WTC11 (cell line): Measurements from ENCODE around the gene GLT8D2. TPM values are rescaled to one million over a fixed set of nuclear protein-coding genes. Genes with fewer than 3 reads are reported as not detected.

Experiments
- ATAC-seq: fragments of 200-7000 bp; cut with Tn5 transposase; 2 replicates; pipeline ENCODE4 v1.10.0; 2021; ENCODE audit warnings: mild to moderate bottlenecking, moderate library complexity
- CTCF ChIA-PET: fragments of 300-600 bp; sonication (Branson Sonifier 250); formaldehyde crosslinking; loops from one replicate; lab custom pipeline; 2021; ENCODE audit warnings: antibody characterized with exemption; lab: Charles Lee
- POLR2A ChIA-PET: fragments of 350-600 bp; sonication (Branson Sonifier 250); formaldehyde crosslinking; loops from one replicate; lab custom pipeline; 2021; ENCODE audit warnings: antibody characterized with exemption; lab: Charles Lee
- DNase-seq: peaks from one replicate; pipeline ENCODE4 v3.0.0; 2021; ENCODE audit warnings: low spot score
- H3K27ac Mint-ChIP-seq: 2 replicates; pipeline ENCODE4 v1.8.0; 2021; ENCODE audit warnings: mixed read lengths
- H3K27me3 Mint-ChIP-seq: 2 replicates; pipeline ENCODE4 v1.8.0; 2021; ENCODE audit warnings: low read depth, mild to moderate bottlenecking, moderate library complexity, mixed read lengths
- H3K36me3 Mint-ChIP-seq: 2 replicates; pipeline ENCODE4 v1.8.0; 2021; ENCODE audit warnings: mixed read lengths
- H3K4me1 Mint-ChIP-seq: 2 replicates; pipeline ENCODE4 v1.8.0; 2022; ENCODE audit warnings: mixed read lengths
- H3K4me3 Mint-ChIP-seq: 2 replicates; pipeline ENCODE4 v1.8.0; 2021; ENCODE audit warnings: mild to moderate bottlenecking, moderate library complexity, mixed read lengths
- H3K9me3 Mint-ChIP-seq: 2 replicates; pipeline ENCODE4 v1.8.0; 2021; ENCODE audit warnings: mixed read lengths
- FOXK1 ChIP-seq: sonication (generic); formaldehyde crosslinking; IDR thresholded peaks from 2 replicates; pipeline ENCODE4 v1.8.0; 2022; ENCODE audit warnings: mild to moderate bottlenecking, moderate library complexity, missing genetic modification reagents
- JAZF1 ChIP-seq: fragments of 250-450 bp; sonication (Bioruptor Pico); IDR thresholded peaks from 2 replicates; pipeline ENCODE4 v1.9.0; 2021; ENCODE audit warnings: moderate library complexity, mild to moderate bottlenecking, inconsistent platforms
- MXD4 ChIP-seq: fragments of 250-450 bp; sonication (Bioruptor Pico); IDR thresholded peaks from 2 replicates; pipeline ENCODE4 v1.8.0; 2021; ENCODE audit warnings: mild to moderate bottlenecking, moderate library complexity, borderline replicate concordance
- ZBTB21 ChIP-seq: sonication (generic); formaldehyde crosslinking; IDR thresholded peaks from 2 replicates; pipeline ENCODE4 v1.8.1; 2023; ENCODE audit warnings: mild to moderate bottlenecking, missing genetic modification reagents, borderline replicate concordance
- ZNF138 ChIP-seq: sonication (generic); formaldehyde crosslinking; conservative IDR thresholded peaks from 2 replicates; pipeline ENCODE4 v1.8.1; 2022; ENCODE audit warnings: mild to moderate bottlenecking, moderate library complexity, missing genetic modification reagents
- total RNA-seq: library from RNA; stranded (reverse); gene quantifications from 3 replicates; pipeline ENCODE4 v1.2.3, GENCODE V29; 2021
- TF ChIP-seq, protein P1 (sequence below): sonication (generic); formaldehyde crosslinking; IDR thresholded peaks from 2 replicates; pipeline ENCODE4 v1.8.1; 2023; ENCODE audit warnings: mild to moderate bottlenecking, missing genetic modification reagents, moderate library complexity
- TF ChIP-seq, protein P2 (sequence below): sonication (generic); formaldehyde crosslinking; IDR thresholded peaks from 2 replicates; pipeline ENCODE4 v1.8.1; 2023; ENCODE audit warnings: mild to moderate bottlenecking, missing genetic modification reagents, borderline replicate concordance
- TF ChIP-seq, protein P3 (sequence below): sonication (generic); formaldehyde crosslinking; IDR thresholded peaks from 2 replicates; pipeline ENCODE4 v1.8.1; 2023; ENCODE audit warnings: mild to moderate bottlenecking, moderate library complexity, missing genetic modification reagents
- TF ChIP-seq, protein P4 (sequence below): sonication (generic); formaldehyde crosslinking; IDR thresholded peaks from 2 replicates; pipeline ENCODE4 v1.8.1; 2022; ENCODE audit warnings: mild to moderate bottlenecking, missing genetic modification reagents, moderate library complexity, borderline replicate concordance
- TF ChIP-seq, protein P5 (sequence below): sonication (generic); formaldehyde crosslinking; IDR thresholded peaks from 2 replicates; pipeline ENCODE4 v1.8.1; 2022; ENCODE audit warnings: low read depth, mild to moderate bottlenecking, moderate library complexity, missing genetic modification reagents, borderline replicate concordance
- TF ChIP-seq, protein P6 (sequence below): fragments of 250-450 bp; sonication (Bioruptor Pico); IDR thresholded peaks from 2 replicates; pipeline ENCODE4 v1.9.0; 2021; ENCODE audit warnings: moderate library complexity, mild to moderate bottlenecking, inconsistent platforms, borderline replicate concordance

The GLT8D2 gene
- total RNA-seq, 1 experiment from 2014 or later, result 4.5 TPM

DNA sequence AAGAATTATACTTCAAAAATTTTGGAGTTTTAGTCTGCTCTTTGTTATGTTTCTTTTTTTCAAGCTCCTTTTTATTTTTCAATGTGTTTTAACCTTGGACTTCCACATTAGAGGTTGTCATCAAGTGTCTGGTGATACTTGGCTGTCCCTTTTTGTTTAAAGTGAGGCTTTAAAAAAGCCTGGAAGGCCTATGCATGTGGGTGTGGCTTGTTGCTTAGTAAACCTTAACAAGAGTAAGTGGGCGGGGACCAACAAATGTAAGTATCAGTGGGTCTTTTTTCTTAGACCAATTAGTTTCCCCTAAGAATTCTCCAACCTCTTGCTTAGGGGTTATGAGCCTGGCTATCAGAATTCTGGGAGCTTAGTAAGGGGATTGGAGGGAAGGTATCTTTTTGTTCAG is 40.7 kb upstream of the GLT8D2 start:
- Mint-ChIP-seq H3K27me3 (no peaks in the 10 kb centered on the region), H3K4me3 (no peak overlapping the region), H3K36me3 (no peaks in the 10 kb centered on the region), H3K9me3 (no peaks in the 10 kb centered on the region), H3K27ac (peak overlapping the region; percentile 90), H3K4me1 (peaks cover 10% of the 10 kb centered on the region)
- ChIA-PET POLR2A (interaction anchor here (1.2 kb wide), 1 partner anchor 47 kb away, joined by 3 read pairs; the partner anchor contains the start of gene NFYB), CTCF (interaction anchor here (0.8 kb wide), 1 partner anchor 19 kb away, joined by 3 read pairs; no protein-coding TSS in a partner anchor)
- DNase-seq (no peak), ATAC-seq (peak; percentile 76)
- TF ChIP-seq, protein P1, sequence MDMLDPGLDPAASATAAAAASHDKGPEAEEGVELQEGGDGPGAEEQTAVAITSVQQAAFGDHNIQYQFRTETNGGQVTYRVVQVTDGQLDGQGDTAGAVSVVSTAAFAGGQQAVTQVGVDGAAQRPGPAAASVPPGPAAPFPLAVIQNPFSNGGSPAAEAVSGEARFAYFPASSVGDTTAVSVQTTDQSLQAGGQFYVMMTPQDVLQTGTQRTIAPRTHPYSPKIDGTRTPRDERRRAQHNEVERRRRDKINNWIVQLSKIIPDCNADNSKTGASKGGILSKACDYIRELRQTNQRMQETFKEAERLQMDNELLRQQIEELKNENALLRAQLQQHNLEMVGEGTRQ (CRISPR knock-in tag), result no peak
- TF ChIP-seq, protein P2, sequence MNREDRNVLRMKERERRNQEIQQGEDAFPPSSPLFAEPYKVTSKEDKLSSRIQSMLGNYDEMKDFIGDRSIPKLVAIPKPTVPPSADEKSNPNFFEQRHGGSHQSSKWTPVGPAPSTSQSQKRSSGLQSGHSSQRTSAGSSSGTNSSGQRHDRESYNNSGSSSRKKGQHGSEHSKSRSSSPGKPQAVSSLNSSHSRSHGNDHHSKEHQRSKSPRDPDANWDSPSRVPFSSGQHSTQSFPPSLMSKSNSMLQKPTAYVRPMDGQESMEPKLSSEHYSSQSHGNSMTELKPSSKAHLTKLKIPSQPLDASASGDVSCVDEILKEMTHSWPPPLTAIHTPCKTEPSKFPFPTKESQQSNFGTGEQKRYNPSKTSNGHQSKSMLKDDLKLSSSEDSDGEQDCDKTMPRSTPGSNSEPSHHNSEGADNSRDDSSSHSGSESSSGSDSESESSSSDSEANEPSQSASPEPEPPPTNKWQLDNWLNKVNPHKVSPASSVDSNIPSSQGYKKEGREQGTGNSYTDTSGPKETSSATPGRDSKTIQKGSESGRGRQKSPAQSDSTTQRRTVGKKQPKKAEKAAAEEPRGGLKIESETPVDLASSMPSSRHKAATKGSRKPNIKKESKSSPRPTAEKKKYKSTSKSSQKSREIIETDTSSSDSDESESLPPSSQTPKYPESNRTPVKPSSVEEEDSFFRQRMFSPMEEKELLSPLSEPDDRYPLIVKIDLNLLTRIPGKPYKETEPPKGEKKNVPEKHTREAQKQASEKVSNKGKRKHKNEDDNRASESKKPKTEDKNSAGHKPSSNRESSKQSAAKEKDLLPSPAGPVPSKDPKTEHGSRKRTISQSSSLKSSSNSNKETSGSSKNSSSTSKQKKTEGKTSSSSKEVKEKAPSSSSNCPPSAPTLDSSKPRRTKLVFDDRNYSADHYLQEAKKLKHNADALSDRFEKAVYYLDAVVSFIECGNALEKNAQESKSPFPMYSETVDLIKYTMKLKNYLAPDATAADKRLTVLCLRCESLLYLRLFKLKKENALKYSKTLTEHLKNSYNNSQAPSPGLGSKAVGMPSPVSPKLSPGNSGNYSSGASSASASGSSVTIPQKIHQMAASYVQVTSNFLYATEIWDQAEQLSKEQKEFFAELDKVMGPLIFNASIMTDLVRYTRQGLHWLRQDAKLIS (CRISPR knock-in tag), result no peak

DNA sequence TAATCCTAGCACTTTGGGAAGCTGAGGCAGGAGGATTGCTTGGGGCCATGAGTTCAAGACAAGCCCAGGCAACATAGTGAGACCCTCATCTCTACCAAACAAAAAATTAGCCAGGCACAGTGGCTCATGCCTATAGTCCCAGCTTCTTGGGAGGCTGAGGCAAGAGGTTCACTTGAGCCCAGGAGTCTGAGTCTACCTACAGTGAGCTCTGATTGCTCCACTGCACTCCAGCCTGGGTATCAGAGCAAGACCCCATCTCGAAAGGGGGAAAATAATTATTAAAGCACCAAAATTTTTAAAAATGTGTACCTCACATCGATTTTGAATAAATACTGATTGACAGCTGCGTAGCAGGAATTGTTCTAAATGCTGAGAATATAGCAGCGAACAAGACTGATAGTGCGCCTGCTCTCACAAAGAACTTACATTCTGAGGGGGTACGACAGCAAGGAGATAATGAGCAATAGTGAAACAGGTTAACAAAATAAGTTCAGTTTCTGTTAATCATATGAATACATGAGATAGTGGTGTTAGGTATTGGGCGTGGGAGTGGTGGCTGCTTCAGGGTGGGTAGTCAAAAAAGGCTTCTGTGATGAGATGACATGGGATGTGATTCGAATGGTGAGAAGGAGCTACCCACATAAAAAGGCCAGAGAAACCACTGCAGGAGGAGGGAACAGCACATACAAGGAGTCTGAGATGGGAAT is 33.9 kb upstream of the GLT8D2 start:
- ATAC-seq, result no peak
- CTCF ChIA-PET, result interaction anchor here (1.4 kb wide), 1 partner anchor 26 kb away, joined by 4 read pairs; no protein-coding TSS in a partner anchor
- POLR2A ChIA-PET, result interaction anchor here (0.6 kb wide), 1 partner anchor 38 kb away, joined by 4 read pairs; no protein-coding TSS in a partner anchor

More for the DNA sequence above, 33.9 kb upstream of the GLT8D2 start:
- TF ChIP-seq, protein P3, sequence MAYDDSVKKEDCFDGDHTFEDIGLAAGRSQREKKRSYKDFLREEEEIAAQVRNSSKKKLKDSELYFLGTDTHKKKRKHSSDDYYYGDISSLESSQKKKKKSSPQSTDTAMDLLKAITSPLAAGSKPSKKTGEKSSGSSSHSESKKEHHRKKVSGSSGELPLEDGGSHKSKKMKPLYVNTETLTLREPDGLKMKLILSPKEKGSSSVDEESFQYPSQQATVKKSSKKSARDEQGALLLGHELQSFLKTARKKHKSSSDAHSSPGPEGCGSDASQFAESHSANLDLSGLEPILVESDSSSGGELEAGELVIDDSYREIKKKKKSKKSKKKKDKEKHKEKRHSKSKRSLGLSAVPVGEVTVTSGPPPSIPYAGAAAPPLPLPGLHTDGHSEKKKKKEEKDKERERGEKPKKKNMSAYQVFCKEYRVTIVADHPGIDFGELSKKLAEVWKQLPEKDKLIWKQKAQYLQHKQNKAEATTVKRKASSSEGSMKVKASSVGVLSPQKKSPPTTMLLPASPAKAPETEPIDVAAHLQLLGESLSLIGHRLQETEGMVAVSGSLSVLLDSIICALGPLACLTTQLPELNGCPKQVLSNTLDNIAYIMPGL, result no peak
- TF ChIP-seq ZNF138 (no peak), JAZF1 (no peak), FOXK1 (no peak), ZBTB21 (CRISPR knock-in tag) (no peak), MXD4 (CRISPR knock-in tag) (no peak)
- TF ChIP-seq, protein P4, sequence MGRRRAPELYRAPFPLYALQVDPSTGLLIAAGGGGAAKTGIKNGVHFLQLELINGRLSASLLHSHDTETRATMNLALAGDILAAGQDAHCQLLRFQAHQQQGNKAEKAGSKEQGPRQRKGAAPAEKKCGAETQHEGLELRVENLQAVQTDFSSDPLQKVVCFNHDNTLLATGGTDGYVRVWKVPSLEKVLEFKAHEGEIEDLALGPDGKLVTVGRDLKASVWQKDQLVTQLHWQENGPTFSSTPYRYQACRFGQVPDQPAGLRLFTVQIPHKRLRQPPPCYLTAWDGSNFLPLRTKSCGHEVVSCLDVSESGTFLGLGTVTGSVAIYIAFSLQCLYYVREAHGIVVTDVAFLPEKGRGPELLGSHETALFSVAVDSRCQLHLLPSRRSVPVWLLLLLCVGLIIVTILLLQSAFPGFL (CRISPR knock-in tag), result no peak
- TF ChIP-seq, protein P5, sequence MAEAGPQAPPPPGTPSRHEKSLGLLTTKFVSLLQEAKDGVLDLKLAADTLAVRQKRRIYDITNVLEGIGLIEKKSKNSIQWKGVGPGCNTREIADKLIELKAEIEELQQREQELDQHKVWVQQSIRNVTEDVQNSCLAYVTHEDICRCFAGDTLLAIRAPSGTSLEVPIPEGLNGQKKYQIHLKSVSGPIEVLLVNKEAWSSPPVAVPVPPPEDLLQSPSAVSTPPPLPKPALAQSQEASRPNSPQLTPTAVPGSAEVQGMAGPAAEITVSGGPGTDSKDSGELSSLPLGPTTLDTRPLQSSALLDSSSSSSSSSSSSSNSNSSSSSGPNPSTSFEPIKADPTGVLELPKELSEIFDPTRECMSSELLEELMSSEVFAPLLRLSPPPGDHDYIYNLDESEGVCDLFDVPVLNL (CRISPR knock-in tag), result no peak
- TF ChIP-seq, protein P6, sequence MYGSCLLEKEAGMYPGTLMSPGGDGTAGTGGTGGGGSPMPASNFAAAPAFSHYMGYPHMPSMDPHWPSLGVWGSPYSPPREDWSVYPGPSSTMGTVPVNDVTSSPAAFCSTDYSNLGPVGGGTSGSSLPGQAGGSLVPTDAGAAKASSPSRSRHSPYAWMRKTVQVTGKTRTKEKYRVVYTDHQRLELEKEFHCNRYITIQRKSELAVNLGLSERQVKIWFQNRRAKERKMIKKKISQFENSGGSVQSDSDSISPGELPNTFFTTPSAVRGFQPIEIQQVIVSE (CRISPR knock-in tag), result no peak
- no peaks in the 10 kb centered on the region for H3K36me3 Mint-ChIP-seq
- H3K27ac Mint-ChIP-seq, result no peak overlapping the region
- no peak overlapping the region for H3K4me3 Mint-ChIP-seq
- H3K9me3 Mint-ChIP-seq, result no peaks in the 10 kb centered on the region
- H3K27me3 Mint-ChIP-seq, result no peaks in the 10 kb centered on the region; the same call in 1 of the 2 replicates
- DNase-seq, result no peak
- H3K4me1 Mint-ChIP-seq, result no peaks in the 10 kb centered on the region
